HG03575 (cell line): Measurements from ENCODE around the gene NPR3.
"Not testable (repeated sequence)": the region's sequence is repeated elsewhere in the genome, so short reads cannot be mapped to it uniquely, and the experiment has no call there.

Experiments used
- ATAC-seq: cut with Tn5 transposase; IDR thresholded peaks from one replicate; pipeline ENCODE4 v1.9.1; 2021; ENCODE audit not compliant: unreplicated experiment, insufficient number of reproducible peaks, low FRiP score; ENCODE audit errors: extremely low read depth

NPR3 gene

DNA sequence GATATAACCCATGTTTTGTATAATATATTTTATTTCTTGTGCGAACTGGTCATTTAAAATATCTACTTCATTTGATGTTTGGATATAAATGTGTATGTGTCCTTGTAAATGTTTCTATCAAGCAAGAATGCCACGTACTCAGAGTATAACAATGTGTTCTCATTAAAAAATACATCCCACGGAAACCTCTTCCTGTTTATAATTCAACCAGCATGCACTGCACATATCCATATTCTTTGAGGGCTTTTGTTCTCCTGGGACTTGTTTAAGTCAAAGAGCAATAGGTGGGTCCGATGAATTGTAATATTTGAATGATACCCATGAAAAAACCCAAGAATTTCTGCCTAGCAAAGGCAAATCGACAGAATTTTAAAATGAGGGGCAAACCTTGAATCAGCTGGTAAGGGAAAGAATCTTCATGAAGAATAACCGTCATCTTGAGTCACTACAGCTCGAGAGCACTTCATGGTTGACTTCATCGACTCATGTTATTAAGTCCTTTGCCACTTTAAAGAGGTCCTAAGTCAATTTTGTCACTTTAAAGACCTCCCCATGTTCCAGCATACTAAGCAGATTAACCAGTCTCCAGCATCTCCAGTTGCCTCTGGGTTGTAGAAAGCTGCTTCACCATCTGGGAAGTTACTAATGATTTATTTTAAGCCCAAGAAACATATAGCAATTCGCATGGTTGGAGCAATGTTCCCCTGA lies 80.6 kb downstream of the NPR3 start:
- ATAC-seq, result no peak

DNA sequence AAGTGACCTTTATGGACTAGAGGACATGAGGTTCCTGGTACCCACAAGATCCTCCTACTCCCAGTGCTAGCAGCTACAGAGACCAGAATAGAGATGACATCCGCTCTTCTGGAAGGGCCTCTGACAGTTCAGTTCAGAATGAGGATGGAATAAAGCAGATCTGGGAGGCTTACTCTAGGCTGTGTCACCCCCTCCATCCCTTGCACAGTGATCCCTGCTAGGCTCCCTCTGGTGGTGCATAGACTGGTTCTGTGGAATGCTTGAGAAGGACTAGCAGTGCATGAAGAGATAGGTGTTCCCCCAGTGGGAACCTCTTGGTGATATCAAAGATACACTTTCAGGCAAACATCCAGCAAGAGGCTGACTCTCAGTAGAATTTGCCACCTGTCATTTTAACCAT lies 83.0 kb downstream of the NPR3 start:
- ATAC-seq, result no peak

DNA sequence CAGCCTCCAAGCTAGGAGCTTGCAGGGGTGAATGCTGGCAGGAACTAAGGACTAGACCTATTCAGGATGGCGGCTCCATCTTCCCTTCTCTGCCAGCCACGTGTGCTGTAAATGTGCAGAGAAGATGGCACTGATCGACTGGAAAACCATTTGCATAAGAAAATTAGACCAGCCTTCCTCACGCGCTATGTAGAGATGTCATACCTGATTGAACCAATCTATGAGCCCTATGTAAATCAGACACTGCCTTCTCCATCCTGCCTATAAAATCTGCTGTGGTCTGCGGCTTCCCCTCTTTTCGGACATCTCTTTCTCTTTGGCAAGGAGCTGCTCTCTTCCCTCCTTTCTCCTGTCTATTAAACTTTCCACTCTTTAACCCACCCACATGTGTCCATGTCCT lies 91.6 kb downstream of the NPR3 start:
- no peak for ATAC-seq

DNA sequence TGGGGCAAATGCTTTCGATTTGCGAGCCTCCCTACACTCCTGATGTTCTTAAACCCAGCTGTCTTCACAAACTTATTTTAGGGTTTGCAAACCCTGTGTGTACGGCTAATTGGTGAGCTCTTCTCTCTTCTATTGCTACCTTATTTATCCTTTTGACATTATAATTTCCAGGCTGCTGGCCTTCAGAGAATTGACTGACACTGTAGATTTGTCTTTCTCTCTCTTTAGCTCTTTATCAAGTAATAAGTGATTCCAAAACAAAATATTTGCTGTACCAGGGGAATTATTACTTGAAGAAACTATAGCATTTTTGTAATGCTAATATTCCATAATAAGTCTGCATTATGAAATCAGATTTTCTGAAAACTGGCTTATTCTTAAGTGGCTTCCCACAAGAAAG lies 92.5 kb downstream of the NPR3 start:
- ATAC-seq, result no peak

DNA sequence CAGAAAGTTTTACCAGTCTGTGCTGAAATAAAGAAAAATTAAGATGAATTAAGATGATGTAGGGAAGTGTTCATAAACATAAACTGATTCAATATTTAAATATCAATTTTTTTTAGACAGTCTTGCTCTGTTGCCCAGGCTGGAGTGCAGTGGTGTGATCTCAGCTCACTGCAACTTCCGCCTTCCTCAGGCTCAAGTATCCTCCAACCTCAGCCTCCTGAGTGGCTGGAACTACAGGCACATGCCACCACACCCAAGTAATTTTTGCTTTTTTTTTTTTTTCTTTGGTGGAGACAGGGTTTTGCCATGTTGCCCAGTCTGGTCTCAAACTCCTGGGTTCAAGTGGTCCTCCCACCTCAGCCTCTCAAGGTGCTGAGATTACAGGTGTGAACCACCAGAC lies 94.3 kb downstream of the NPR3 start:
- ATAC-seq, result not testable (repeated sequence)

DNA sequence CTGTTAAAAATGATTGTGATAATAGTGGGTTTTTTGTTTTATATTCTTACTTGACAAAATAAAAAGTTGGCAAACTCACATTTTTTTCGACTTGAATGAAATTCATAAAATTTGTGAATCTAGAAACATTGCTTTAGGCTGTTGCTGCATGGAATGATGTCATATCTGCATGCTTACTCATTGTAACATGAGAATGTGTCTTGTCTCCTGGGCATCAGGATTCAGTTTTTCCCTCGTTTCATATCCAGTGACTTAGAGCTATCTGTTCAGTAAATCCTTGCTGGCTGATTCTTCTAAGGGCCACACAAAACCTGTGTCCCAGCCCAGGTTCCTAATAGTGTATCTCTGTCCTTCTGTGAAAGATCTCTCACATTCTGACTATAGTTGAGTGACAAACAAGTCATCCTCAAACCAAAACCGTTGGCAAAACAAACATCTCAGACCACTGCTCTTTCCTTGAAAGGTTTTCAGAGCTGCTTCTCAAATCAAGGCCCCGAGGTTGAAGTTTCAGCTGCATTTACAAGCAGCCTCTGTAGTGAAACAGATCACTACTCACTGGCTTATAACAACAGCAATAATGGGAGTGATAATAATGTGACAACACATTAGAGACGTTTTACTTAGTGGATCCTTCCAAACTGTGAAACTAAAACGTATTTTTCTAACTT lies 95.0 kb downstream of the NPR3 start:
- no peak for ATAC-seq

DNA sequence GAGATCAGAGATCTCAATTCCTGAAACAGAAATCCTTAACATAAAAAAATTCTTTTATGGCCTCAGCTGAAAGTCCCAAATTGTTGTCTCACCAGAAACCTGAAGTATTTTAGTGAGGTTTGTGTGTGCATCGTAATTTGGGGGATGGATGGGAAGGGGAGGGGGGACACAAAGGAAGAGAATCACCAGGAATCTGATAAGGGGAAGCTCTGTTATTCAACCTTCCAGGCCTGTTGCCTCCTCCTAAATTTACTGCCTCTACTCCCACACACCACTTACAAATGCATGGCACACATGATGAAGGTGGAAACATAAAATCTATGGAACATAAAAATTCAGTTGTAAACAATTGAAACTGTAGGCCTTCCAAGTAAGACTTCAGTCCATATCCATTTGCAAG lies 97.7 kb downstream of the NPR3 start:
- ATAC-seq, result no peak

DNA sequence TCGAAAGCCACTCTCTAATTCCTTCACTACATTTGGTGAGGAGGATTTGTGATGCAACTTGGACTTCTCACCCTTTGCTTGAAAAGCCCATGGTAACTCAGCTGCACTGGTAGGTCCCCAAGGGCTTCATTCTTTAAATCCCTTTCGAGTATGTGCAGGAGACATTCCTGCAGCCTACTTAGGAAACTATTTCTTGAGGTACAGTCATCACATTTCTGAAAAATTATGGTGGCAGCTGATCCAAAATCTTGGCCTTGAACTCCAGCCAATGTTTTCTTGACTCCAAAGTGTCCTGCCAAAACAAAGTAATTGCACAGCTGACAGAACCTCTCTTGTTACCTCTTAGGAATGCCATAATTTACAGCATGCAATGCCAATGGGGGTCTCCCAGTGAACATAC lies 99.7 kb downstream of the NPR3 start:
- no peak for ATAC-seq

DNA sequence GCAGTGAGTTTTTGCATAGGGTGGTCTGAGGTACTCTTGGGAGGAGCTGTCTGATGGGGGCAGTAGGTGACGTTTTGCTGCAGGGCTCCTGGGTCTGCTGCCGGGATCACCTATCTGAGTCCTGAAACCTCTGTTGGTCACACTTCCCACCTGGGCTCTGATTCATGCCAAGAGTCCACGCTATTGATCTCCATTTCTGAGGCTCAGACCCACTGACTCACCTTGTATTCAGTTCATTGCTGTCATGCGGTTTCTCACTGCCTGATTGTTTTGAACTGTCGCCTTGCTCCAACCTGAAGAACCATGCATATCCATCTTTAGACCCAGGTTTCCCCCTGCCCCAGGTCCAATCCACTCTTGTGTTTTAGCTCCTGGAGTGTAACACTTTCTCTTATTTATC lies 101.3 kb downstream of the NPR3 start:
- no peak for ATAC-seq

DNA sequence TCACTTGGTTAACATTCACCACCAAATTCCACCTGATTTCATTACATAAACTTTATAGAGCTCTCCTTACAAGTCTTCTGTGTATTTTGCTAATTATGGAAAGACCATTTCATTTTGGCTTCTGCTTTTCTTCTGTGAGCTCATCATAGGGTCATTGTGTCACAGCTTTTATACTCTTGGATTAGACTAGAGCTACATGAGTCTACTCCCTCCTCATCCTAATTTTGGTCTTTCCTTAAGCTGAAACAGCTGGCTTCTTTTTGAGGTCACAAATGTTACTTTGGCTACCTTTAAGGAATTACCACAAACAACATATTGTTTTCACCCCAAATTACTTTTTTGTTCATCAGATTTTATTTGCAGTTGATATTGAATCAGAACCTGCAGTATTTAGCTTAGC lies 103.0 kb downstream of the NPR3 start:
- no peak for ATAC-seq

DNA sequence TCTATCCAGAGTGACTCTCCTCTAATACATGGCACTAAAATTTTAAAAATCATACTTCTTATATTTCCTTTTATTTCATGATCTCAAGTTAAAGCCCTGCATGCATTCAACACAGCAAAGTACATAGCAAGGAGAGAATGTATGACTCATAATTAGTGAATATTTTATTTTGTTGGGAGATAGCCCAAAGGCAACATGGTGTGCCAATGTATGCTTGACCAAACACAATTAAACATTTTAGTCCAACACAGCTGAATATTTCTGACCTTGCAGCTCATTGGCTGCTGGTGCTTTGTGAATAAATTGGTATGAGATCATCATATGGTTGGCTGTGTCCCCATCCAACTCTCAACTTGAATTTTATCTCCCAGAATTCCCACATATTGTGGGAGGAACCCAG lies 103.5 kb downstream of the NPR3 start:
- ATAC-seq, result no peak

DNA sequence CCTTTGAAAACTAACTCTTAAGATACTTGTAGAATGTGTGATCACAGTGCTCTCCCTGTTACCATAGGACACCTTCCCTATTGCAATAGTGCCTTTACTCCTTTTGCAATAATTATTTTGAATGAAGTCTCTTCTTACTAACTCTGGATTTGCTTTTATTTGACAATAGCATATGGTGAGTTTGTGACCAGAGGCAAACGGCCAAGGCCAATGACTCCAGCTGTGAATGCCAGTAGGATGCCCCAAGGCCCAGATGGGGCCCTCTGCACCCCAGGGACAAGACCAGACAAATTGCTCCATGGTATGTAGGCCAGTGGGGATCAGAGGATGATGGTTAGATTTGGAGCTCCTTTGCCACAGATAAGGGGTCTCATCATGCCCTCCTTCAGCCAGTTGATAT lies 116.9 kb downstream of the NPR3 start:
- no peak for ATAC-seq

DNA sequence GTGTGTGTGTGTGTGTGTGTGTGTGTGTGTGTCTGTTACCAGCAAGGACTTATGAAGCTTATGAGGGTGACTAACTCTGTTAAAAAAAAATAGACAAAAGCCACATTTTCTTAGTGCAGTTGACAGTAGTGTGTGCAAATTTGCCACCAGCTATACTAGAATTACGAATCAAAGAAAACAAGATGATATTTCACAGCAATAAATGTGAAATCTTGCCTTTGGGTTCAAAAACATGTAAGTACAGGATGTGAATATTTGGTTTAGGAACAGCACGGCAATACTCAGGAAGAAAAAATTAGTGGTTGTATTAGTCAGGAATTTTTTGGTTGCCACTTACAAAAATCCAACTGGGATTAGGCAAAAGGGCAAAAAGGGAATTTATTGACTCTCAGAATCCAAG lies 117.4 kb downstream of the NPR3 start:
- ATAC-seq, result no peak

DNA sequence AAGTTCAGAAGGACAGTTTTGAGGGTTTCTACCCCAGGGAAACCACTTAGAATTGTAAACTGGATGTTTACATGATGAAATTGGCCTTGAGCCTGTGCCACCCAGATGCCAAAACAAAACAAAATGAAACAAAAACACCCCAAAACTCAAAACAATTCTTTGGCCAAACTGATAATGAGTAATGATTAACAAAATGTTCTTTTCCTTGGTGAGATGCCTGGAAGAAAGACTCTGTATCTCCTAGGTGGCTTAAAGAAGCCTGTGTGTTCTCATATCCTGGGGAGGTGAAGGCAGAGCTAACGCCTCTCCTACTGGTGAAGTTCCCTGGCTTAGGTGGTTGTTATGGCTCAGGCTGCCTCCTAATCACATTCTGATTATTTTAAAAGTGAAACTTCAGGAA lies 120.5 kb downstream of the NPR3 start:
- ATAC-seq, result no peak

DNA sequence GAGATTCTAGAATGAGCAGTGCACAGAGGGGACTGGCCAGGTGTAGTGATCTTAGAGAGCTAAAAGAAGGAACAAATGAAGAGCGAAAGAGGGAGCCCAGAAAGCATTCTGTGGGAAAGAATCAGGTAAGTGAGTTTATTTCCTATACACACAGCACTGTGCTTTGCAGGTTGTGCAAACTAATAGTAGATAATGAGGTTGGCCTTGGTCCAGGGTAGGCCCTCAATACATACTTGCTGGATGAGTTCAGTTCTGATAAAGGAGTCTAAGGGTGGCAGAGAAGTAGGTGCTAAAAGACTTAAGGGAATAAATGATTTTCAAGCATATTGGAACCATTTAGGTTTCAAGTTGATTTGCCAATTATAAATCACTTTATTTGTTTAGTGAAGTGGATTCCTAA lies 122.0 kb downstream of the NPR3 start:
- no peak for ATAC-seq

DNA sequence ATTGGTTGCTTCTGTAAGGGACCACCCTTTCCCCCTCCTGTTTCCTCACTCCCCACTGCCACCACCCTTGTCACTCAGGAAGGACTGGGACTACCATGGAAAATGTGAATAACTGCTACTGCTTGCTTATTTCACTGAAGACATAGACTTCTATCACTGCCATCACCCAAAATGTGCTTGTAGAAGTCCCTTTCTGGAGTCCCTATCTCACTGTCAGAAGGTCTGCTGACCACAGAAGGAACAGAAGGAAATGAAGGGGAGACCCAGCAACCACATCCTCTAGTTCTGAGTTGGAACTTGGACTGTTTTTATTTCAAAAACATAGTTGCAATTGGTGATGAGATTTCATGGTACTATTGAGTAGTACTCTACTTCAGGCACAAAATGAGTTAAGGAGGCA lies 122.5 kb downstream of the NPR3 start:
- ATAC-seq, result no peak

DNA sequence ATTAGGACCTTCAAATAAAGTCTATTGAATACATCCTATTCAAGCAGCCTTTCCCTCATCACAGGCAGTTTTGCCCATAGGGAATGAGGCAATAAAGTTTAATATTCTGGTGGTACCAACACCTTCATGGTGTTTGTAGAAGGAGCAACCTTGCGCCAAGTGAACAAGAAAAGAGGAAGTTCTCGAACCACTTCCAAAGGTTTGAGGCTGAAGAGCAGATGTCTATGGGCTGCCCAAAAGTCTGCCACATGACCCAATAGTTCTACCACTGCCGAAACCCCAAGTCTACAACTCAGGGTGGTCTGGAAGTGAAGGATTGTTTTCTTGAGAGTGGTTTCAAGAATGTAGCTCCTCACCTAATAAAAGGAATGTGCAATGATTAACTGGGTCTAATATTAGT lies 123.1 kb downstream of the NPR3 start:
- no peak for ATAC-seq

DNA sequence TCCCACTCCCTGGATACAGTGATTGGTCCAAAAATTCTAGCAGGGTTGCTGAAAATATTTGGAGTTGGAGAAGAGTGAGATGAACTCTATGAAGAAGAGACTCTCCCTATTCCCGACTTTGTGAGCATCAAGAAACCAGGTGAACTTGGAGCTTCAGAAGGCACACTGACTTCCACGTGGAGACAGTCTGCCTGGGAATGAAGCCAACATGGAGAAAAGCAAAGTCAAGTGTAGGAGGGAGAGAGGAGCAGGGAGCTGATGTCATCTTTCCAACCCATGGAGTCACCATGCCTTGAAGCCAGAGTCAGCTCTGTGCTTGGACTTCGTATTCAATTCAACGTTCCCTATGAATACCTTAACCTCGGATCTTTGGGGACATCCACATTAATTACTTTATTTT lies 125.1 kb downstream of the NPR3 start:
- no peak for ATAC-seq

DNA sequence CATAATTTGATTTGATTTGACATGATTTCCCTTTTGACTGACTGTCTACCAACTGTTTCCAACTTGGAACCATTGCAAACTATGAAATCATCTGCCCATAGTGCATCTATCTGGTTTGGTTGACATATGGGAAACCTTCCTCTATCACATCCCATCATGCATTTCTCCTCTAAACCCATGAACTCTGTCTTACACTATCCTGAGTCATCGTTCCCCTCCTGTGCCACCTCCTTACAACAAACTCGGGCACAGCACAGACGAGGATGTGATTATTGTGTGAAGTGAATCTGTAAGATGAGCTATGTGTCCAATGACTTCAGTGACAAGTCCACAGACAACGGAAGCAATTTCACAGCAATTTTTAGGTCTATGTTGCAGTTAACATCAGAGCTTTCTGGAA lies 126.1 kb downstream of the NPR3 start:
- no peak for ATAC-seq

DNA sequence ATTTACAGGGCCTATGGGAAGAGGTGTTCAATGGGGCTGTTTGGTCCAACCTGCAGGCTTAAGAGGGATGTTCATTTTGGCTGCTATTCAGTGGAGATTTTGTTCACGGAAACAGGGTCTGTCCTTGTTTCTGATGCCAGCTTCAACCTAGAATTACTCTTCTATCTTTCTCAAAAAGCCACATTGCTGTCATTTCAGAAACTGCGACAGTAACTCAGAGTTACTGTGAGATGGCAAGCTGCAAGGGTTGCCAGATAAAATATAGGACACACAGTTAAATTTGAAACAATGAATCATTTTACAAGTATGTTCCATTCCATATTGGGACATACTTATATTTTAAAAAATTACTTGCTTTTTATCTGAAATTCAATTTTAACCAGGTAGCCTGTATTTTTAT lies 128.0 kb downstream of the NPR3 start:
- ATAC-seq, result no peak

DNA sequence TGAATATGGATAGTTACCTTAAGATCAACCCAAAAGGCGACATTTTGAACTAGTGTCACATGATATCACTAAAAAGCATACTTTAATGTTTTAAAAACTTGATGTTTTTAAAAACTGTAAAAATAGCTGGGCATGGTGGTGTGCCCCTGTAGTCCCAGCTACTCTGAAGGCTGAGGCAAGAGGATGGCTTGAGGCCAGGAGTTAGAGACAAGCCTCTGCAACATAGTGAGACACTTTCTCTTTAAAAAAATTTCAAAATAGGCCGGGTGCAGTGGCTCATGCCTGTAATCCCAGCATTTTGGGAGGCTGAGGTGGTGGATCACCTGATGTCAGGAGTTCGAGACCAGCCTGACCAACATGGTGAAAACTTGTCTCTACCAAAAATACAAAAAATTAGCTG lies 129.5 kb downstream of the NPR3 start:
- ATAC-seq, result no peak
